ENCODE data around the gene NEK6. TPM values are rescaled to one million over a fixed set of nuclear protein-coding genes. Genes with fewer than 3 reads are reported as not detected.

Gene NEK6
- total RNA-seq, 1 experiment from 2014 or later = 66.6 TPM

GRCh38 chr9:124358631-124359030 is 100.9 kb downstream of the NEK6 start:
- ChIA-PET POLR2A (no interaction called here), CTCF (no interaction called here)
- no peak for TF ChIP-seq CTCF (IDR thresholded peaks at IDR 0.05; ENCODE audit: insufficient read depth in 1 of 2, low read depth in 1 of 2, low read length in 1 of 2, severe bottlenecking in 1 of 2, unreplicated experiment in 1 of 2)
- intact Hi-C loops (cut with micrococcal nuclease; ENCODE audit: unreplicated experiment) = no loop called here
- no peak overlapping the region for H3K4me3 ChIP-seq (ENCODE audit: low read depth, low read length)
- H3K4me3 Mint-ChIP-seq (ENCODE audit: unreplicated experiment) = no peak overlapping the region
- no peaks in the 10 kb centered on the region for H3K9me3 Mint-ChIP-seq (ENCODE audit: unreplicated experiment)
- H3K27me3 Mint-ChIP-seq (ENCODE audit: insufficient read depth, unreplicated experiment) = no peaks in the 10 kb centered on the region
- no peaks in the 10 kb centered on the region for H3K27me3 ChIP-seq (replicated peaks; ENCODE audit: control insufficient read depth, insufficient read depth, low read length)
- peaks cover 43% of the 10 kb centered on the region for H3K36me3 Mint-ChIP-seq (ENCODE audit: insufficient read depth, unreplicated experiment)
- no peaks in the 10 kb centered on the region for H3K4me1 Mint-ChIP-seq (ENCODE audit: low read depth, unreplicated experiment)
- H3K36me3 ChIP-seq (ENCODE audit: control insufficient read depth, insufficient read depth, low read length) = no peaks in the 10 kb centered on the region; the same call in none of the 2 replicates
- H3K27ac Mint-ChIP-seq (ENCODE audit: unreplicated experiment) = no peak overlapping the region
- H3K4me1 ChIP-seq = no peaks in the 10 kb centered on the region; the same call in 1 of the 2 replicates
- no peaks in the 10 kb centered on the region for H3K9me3 ChIP-seq
- DNase-seq = no peak
- BruUV-seq (replicated peaks) = no TSS peak

GRCh38 chr9:124359426-124359825 is 101.7 kb downstream of the NEK6 start:
- no peak overlapping the region for H3K4me3 Mint-ChIP-seq (ENCODE audit: unreplicated experiment)
- H3K4me1 Mint-ChIP-seq (ENCODE audit: low read depth, unreplicated experiment) = no peaks in the 10 kb centered on the region

GRCh38 chr9:124359855-124360678 is 102.3 kb downstream of the NEK6 start:
- ChIA-PET CTCF (no interaction called here), POLR2A (no interaction called here)
- no peak overlapping the region for H3K4me3 ChIP-seq (ENCODE audit: low read depth, low read length)
- H3K36me3 ChIP-seq (ENCODE audit: control insufficient read depth, insufficient read depth, low read length) = no peaks in the 10 kb centered on the region; the same call in 1 of the 2 replicates
- no peak for DNase-seq
- H3K27me3 ChIP-seq (replicated peaks; ENCODE audit: control insufficient read depth, insufficient read depth, low read length) = no peaks in the 10 kb centered on the region
- Mint-ChIP-seq H3K36me3 (ENCODE audit: insufficient read depth, unreplicated experiment) (peaks cover 32% of the 10 kb centered on the region), H3K4me3 (ENCODE audit: unreplicated experiment) (no peak overlapping the region), H3K9me3 (ENCODE audit: unreplicated experiment) (no peaks in the 10 kb centered on the region), H3K4me1 (ENCODE audit: low read depth, unreplicated experiment) (no peaks in the 10 kb centered on the region), H3K27ac (ENCODE audit: unreplicated experiment) (peak overlapping the region; percentile 31), H3K27me3 (ENCODE audit: insufficient read depth, unreplicated experiment) (no peaks in the 10 kb centered on the region)
- H3K4me1 ChIP-seq = no peaks in the 10 kb centered on the region; the same call in 1 of the 2 replicates
- TF ChIP-seq CTCF (IDR thresholded peaks at IDR 0.05; ENCODE audit: insufficient read depth in 1 of 2, low read depth in 1 of 2, low read length in 1 of 2, severe bottlenecking in 1 of 2, unreplicated experiment in 1 of 2) = no peak
- H3K9me3 ChIP-seq = no peaks in the 10 kb centered on the region
- intact Hi-C loops (cut with micrococcal nuclease; ENCODE audit: unreplicated experiment) = no loop called here
- BruUV-seq (replicated peaks) = no TSS peak

More at GRCh38 chr9:124359426-124359825, 101.7 kb downstream of the NEK6 start:
- H3K27me3 Mint-ChIP-seq (ENCODE audit: insufficient read depth, unreplicated experiment) = no peaks in the 10 kb centered on the region
- intact Hi-C loops (cut with micrococcal nuclease; ENCODE audit: unreplicated experiment) = no loop called here
- ChIA-PET POLR2A (no interaction called here), CTCF (no interaction called here)
- no peaks in the 10 kb centered on the region for H3K9me3 Mint-ChIP-seq (ENCODE audit: unreplicated experiment)
- no peaks in the 10 kb centered on the region; the same call in 1 of the 2 replicates for H3K36me3 ChIP-seq (ENCODE audit: control insufficient read depth, insufficient read depth, low read length)
- H3K9me3 ChIP-seq = no peaks in the 10 kb centered on the region
- TF ChIP-seq CTCF (IDR thresholded peaks at IDR 0.05; ENCODE audit: insufficient read depth in 1 of 2, low read depth in 1 of 2, low read length in 1 of 2, severe bottlenecking in 1 of 2, unreplicated experiment in 1 of 2) = no peak
- H3K27me3 ChIP-seq (replicated peaks; ENCODE audit: control insufficient read depth, insufficient read depth, low read length) = no peaks in the 10 kb centered on the region
- no peak overlapping the region for H3K4me3 ChIP-seq (ENCODE audit: low read depth, low read length)
- H3K4me1 ChIP-seq = no peaks in the 10 kb centered on the region; the same call in 1 of the 2 replicates
- DNase-seq = no peak
- H3K36me3 Mint-ChIP-seq (ENCODE audit: insufficient read depth, unreplicated experiment) = peaks cover 38% of the 10 kb centered on the region
- BruUV-seq (replicated peaks) = no TSS peak
- H3K27ac Mint-ChIP-seq (ENCODE audit: unreplicated experiment) = peak overlapping the region; percentile 31

All from Caco-2 (cell line).